Measurements from ENCODE around the gene TMEM37.

The TMEM37 gene

DNA sequence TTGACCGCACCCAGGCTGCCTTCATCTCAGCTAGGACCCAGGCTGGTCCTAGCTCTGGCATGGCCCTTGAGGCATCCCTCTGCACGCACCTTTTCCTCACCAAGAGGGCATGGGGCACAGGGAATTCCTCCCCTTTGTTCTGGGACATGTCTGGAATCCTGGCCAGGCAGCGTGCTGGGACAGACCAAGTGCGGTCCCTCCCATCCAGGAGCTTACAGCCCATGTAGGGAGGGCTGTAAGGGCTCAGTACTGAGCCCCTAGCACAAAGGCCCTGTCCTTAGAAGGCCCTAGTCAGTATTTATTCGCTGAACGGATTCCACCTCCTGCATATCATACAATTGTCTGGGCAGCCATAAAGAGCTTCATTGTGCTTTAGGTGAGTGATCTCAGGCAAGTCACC, 3.0 kb downstream of the TMEM37 start:
- no peak for DNase-seq

- no peak for DNase-seq
These were observed 3.7 kb downstream of the TMEM37 start for GRCh38 chr2:119435081-119435952.

DNA sequence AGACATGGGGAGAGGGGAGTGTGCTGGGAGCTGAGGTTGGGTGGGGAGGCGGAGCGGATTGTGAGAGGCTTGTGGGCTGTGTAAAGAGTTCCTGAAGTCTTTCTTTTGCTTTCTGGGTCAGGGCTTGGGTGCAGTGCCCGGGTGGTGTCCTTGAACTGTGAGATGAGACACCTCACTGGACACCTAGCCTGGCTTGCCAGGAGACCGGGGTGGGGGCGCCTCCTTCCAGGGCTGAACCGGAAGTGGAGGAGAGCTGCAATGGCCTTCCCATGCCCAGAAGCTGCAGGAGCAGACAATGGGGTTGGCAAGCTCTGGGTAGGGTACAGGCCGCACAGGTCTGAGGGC, 4.3 kb downstream of the TMEM37 start:
- DNase-seq = no peak

DNA sequence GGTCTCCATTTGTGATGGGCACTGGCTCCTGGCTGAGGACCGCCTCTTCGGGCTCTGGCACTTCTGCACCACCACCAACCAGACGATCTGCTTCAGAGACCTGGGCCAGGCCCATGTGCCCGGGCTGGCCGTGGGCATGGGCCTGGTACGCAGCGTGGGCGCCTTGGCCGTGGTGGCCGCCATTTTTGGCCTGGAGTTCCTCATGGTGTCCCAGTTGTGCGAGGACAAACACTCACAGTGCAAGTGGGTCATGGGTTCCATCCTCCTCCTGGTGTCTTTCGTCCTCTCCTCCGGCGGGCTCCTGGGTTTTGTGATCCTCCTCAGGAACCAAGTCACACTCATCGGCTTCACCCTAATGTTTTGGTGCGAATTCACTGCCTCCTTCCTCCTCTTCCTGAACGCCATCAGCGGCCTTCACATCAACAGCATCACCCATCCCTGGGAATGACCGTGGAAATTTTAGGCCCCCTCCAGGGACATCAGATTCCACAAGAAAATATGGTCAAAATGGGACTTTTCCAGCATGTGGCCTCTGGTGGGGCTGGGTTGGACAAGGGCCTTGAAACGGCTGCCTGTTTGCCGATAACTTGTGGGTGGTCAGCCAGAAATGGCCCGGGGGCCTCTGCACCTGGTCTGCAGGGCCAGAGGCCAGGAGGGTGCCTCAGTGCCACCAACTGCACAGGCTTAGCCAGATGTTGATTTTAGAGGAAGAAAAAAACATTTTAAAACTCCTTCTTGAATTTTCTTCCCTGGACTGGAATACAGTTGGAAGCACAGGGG, 5.5 kb downstream of the TMEM37 start:
- no peak for DNase-seq

GRCh38 chr2:119438128-119438656, 6.5 kb downstream of the TMEM37 start:
- DNase-seq = no peak

GRCh38 chr2:119438726-119439284, 7.2 kb downstream of the TMEM37 start:
- DNase-seq = no peak

GRCh38 chr2:119439574-119440500, 8.2 kb downstream of the TMEM37 start:
- no peak for DNase-seq

DNA sequence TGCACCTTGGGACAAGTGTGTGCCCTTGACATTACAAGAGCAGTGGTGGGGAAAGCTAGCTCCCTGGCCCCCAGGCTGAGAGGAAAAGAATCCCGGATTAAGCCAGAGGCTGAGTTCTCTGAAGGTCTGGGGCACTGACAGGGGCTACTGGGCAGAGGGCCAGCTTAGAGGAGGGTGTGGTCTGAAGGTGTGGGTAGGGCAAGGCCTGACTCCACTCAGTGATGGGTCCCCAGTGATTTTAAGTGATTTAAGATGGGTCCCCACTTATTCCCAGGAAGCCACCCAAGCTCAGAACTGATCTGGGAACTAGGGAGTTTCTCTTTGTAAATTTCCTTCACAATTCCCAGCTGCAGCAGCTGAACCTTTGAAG, 8.8 kb downstream of the TMEM37 start:
- DNase-seq = no peak

DNA sequence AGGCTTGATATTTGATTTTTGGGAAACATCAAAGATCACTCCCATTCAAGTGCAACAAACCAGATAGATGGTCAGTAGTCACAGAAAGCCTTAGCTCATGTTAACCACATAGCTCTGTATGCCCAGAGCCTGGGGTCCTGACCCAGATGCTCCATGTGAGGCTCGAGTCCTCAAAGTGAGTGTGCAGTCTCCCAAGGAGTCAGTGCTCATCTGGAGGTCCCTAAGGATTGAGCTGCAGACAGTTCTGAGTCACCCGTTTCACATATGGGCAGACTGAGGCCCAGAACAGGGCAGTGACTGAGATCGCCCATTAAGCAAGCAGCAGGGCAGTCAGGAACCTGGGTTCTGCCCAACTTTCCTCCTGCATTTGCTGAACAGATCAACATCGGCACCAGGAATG, 9.2 kb downstream of the TMEM37 start:
- DNase-seq = no peak

- DNase-seq = no peak
These were observed 9.9 kb downstream of the TMEM37 start for GRCh38 chr2:119441376-119442225.

GRCh38 chr2:119442226-119442619, 10.6 kb downstream of the TMEM37 start:
- DNase-seq = no peak

GRCh38 chr2:119442850-119443249, 11.2 kb downstream of the TMEM37 start:
- DNase-seq = no peak

DNA sequence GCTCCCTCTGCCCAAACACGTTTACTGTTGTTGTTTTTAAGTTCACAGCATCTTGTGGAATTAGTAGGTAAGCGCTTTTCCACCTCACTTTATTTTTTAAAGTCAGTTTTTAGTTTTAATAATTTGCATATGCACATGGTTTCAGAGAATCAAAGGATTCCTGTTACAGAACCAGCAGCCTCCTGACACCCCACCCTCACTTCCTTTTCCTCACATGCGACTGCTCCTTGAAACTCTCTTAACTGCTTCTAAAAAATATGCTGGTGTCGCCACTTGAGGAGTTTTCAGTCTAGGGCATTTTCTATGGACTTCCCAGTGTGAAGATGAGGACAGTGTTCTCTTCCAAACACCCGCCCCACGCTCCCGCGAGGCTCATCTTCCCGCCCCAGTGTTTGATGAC, 14.4 kb downstream of the TMEM37 start:
- DNase-seq = no peak

DNA sequence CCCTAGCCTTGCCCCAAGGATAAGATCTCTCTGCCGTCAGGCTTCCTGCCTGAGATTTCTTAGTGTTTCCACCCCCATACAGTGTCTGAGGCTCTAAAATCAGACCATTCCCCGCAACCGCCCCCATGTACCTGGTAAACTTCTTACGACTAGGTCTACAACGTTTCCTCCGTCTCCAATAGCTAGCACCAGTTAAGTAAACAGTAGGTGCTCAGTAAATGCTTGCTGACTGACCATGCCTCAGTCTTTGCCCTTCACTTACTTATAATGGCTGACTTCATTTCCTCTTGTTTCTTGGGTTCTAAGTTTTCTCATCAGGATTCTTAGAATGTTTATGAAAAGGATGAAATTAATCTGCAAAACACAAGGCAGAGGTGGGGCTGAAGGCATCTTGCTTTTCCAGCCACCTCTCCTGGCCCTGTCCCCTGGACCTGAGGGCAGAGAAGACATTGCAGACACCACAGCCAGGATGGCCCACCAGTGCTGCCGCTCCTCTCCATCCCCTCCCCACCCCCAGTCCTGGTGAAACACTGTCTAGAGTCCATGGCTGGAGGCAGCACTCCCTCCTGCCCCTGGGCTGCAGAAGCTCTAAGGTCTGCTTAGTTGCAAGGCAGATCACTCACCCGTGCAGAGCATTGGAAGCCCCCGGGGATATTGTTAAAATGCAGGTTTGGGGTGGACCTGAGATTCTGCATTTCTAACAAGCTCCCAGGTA, 16.9 kb downstream of the TMEM37 start:
- DNase-seq = no peak

GRCh38 chr2:119449521-119449920, 17.9 kb downstream of the TMEM37 start:
- no peak for DNase-seq

GRCh38 chr2:119451336-119452050, 19.8 kb downstream of the TMEM37 start:
- no peak for DNase-seq

DNA sequence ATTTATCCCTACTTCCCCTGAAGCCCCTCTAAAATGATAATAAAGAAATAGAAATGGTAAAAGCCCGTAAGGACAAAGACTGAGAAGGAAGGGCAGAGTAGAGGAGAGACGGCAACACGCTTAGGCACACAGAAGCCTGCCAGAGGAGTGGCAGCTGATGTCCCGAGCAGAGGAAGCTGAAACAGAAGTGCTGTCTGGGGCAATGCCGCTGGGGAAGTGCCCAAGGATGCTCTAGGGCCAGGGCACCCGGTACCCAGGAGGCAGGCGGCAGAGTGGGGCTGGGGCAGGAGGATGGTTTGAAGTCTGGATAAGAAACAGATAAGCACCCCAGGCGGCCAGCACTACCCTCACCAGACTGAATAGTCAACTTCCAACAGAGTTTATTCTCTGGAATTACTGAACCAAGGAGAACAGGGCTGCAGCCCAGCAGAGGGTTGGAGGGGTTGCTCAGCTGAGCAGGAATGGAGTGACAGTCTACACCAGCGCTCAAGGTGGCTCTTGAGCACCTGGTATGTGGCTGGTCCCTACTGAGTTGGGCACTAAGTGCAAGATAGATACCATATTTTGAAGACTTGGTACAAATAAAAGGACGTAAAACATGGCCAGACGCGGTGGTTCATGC, 22.4 kb downstream of the TMEM37 start:
- no peak for DNase-seq

- no peak for DNase-seq
These were observed 23.5 kb downstream of the TMEM37 start for GRCh38 chr2:119455066-119455718.

DNA sequence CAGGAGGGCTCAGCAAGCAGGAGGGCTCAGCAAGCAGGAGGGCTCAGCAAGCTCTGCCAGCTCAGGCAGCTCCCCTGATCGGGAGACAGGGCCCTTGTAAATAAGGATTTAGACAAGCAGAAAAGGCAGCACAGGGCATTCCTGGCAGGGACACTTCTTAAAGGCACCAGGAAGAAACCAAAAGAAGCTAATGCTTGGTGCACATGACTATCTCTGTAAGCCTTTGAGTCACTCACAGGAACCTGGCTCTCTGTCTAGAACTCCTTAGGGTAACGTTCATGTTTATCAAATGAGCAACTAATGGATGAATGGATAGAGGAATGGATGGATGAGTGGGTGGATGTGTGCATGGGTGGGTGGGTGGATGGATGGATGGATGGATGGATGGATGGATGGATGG, 28.4 kb downstream of the TMEM37 start:
- DNase-seq = no peak

Measured in activated CD4-positive, alpha-beta T cell treated with anti-CD3 and anti-CD28 coated beads, Interleukin-2, amount 50 U/mL, for 1 hour (primary cell).